Lower lobe of right lung (tissue), 2 donors: ENCODE results near the gene ROBO2. TPM values are rescaled to one million over a fixed set of nuclear protein-coding genes. Genes with fewer than 3 reads are reported as not detected.

Experiments
- ATAC-seq, 2 donors: fragments of 200-7000 bp; cut with Tn5 transposase; one replicate each; pipeline ENCODE4 v1.9.1; 2020 to 2022; ENCODE audit warnings: mild to moderate bottlenecking in 2 of 2, moderate library complexity in 2 of 2
- DNase-seq: peaks from one replicate; pipeline ENCODE4 v3.0.0-alpha.2; 2020
- H3K27ac ChIP-seq: fragments of 200-600 bp; one replicate; pipeline ENCODE4 v1.8.0; 2022
- H3K27me3 ChIP-seq: fragments of 200-600 bp; one replicate; pipeline ENCODE4 v1.8.0; 2022; ENCODE audit warnings: low read depth
- H3K36me3 ChIP-seq: fragments of 200-600 bp; one replicate; pipeline ENCODE4 v1.8.0; 2022; ENCODE audit warnings: mild to moderate bottlenecking
- H3K4me1 ChIP-seq: fragments of 200-600 bp; one replicate; pipeline ENCODE4 v1.8.0; 2022
- H3K4me3 ChIP-seq: fragments of 200-600 bp; one replicate; pipeline ENCODE4 v1.8.0; 2022; ENCODE audit warnings: mild to moderate bottlenecking
- H3K9me3 ChIP-seq: fragments of 200-600 bp; one replicate; pipeline ENCODE4 v1.8.0; 2022
- intact Hi-C: fragments of 100-400 bp; cut with DNase I; formaldehyde crosslinking; loops from one replicate; pipeline ENCODE4 v1.11.0; 2022
- total RNA-seq: library from RNA; stranded (reverse); fragmentation: NEBNext Ultra II Directional; extraction: Animal tissue kit (Norgen Biotek cat#: 25700); gene quantifications from one replicate; pipeline ENCODE4 v1.2.1, GENCODE V29; 2021
- TF ChIP-seq, protein P1 (sequence below): fragments of 200-600 bp; IDR thresholded peaks from one replicate; pipeline ENCODE4 v1.8.0; 2022; ENCODE audit warnings: antibody characterized with exemption, mild to moderate bottlenecking
- donor health status: DM: no; HTN: yes; CAD: no; lungs with severe emphysema.

ROBO2 gene
- total RNA-seq, 1 donor from 2014 or later: 11.8 TPM

DNA sequence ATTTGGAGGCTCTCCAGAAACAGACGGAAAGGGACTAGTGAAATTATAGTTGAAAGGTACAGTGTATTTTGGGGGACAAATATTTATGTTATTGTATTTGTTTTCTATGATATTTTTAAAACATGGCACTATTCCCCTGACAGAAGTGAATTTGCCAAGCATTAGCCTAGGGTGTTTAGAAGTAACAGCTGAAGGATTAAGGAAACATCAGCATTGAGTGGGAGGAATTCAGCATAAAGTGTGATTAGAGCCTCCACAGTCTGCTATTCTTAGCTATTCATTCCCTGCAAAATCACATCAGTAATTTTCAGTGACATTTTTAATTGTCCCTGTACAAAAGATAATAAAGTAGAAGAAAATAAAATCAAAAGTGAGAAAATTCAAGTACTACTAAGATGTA is 231.4 kb downstream of the ROBO2 start:
- TF ChIP-seq, protein P1, sequence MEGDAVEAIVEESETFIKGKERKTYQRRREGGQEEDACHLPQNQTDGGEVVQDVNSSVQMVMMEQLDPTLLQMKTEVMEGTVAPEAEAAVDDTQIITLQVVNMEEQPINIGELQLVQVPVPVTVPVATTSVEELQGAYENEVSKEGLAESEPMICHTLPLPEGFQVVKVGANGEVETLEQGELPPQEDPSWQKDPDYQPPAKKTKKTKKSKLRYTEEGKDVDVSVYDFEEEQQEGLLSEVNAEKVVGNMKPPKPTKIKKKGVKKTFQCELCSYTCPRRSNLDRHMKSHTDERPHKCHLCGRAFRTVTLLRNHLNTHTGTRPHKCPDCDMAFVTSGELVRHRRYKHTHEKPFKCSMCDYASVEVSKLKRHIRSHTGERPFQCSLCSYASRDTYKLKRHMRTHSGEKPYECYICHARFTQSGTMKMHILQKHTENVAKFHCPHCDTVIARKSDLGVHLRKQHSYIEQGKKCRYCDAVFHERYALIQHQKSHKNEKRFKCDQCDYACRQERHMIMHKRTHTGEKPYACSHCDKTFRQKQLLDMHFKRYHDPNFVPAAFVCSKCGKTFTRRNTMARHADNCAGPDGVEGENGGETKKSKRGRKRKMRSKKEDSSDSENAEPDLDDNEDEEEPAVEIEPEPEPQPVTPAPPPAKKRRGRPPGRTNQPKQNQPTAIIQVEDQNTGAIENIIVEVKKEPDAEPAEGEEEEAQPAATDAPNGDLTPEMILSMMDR: no peak
- Histone ChIP-seq H3K27ac (no peak overlapping the region), H3K27me3 (no peaks in the 10 kb centered on the region), H3K9me3 (no peaks in the 10 kb centered on the region), H3K4me1 (no peaks in the 10 kb centered on the region), H3K4me3 (no peak overlapping the region), H3K36me3 (no peaks in the 10 kb centered on the region)
- ATAC-seq: no peak
- intact Hi-C loops: no loop called here
- DNase-seq: no peak

DNA sequence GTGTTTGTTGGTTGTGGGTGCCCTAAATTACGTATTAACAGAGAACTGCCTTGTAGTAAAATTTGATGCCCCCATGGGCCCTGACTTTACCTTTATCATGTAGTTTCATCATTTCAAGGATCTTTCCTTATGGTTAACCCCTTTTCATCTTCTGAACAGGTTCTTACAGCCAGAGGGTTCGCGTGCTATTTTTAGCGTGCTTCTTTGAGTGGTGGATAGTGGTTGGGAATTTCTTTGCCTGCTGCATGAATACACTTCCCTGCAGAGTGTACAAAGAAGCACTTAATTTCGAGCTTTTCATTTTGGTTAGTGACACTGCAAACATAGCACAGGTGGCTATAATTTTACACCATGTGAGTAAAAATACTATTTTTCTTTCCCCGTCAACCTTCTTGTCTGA is 231.8 kb downstream of the ROBO2 start:
- H3K4me1 ChIP-seq: no peaks in the 10 kb centered on the region
- H3K36me3 ChIP-seq: no peaks in the 10 kb centered on the region
- H3K27ac ChIP-seq: no peak overlapping the region
- no peak for DNase-seq
- intact Hi-C loops: no loop called here
- H3K4me3 ChIP-seq: no peak overlapping the region
- no peaks in the 10 kb centered on the region for H3K27me3 ChIP-seq
- no peaks in the 10 kb centered on the region for H3K9me3 ChIP-seq
- no peak for ATAC-seq
- TF ChIP-seq, protein P1: no peak

DNA sequence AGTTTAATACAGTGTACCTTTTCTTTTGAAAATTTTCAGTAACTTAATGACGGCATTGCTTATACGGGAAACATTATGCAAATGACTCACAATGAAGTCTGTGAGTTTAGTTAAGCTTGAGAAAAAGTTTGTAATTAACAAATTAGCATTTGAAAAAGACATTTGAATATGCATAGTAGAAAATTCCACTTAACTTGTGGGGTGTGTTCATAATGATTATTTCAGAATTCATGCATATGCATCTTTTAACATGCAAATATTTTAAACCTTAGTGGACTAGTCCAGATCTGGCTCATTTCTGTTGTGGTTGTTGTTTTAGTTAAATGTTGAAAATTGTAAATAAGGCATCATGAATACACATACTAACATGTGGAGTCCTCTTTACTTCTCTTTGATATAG is 239.4 kb downstream of the ROBO2 start:
- TF ChIP-seq, protein P1: no peak
- Histone ChIP-seq H3K27ac (no peak overlapping the region), H3K27me3 (no peaks in the 10 kb centered on the region), H3K4me1 (no peaks in the 10 kb centered on the region), H3K4me3 (no peak overlapping the region), H3K36me3 (no peaks in the 10 kb centered on the region), H3K9me3 (no peaks in the 10 kb centered on the region)
- intact Hi-C loops: no loop called here
- DNase-seq: no peak
- no peak for ATAC-seq

DNA sequence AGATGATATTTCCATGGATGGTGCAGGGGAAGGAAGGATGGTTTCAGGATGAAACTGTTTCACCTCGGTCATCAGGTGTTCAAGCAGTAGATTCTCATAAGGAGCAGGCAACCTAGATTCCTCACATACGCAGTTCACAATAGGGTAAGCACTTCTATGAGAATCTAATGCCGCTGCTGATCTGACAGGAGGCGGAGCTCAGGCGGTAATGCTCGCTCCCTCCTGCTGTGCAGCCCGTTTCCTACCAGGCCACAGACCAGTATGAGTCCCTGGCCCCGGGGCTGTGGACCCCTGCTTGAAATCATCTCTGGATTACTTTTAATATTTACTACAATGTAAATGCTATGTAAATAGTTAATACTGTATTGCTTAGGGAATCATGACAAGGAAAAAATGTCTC is 241.8 kb downstream of the ROBO2 start:
- H3K27ac ChIP-seq: no peak overlapping the region
- H3K36me3 ChIP-seq: no peaks in the 10 kb centered on the region
- H3K9me3 ChIP-seq: no peaks in the 10 kb centered on the region
- ATAC-seq: no peak
- no peaks in the 10 kb centered on the region for H3K27me3 ChIP-seq
- DNase-seq: no peak
- TF ChIP-seq, protein P1: no peak
- H3K4me3 ChIP-seq: no peak overlapping the region
- no peaks in the 10 kb centered on the region for H3K4me1 ChIP-seq
- intact Hi-C loops: no loop called here

DNA sequence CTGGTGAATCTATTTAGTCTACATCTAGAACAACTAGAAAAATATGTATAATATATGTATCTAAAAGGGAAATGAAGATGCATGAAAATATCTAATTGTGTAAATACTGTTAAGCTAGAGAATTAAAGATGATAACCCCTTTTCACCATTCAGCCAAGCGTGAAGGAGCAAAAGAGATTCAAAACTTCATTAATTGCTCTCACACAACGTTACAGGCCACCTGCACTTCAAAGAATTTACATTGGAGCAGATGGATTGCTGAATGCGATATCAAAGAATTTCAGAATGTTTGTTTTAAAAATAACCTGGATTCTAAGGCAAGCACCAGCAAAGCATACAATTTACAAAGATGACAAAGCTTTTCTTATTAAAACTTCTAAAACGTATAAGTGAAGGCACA is 243.2 kb downstream of the ROBO2 start:
- Histone ChIP-seq H3K27ac (no peak overlapping the region), H3K9me3 (no peaks in the 10 kb centered on the region), H3K27me3 (no peaks in the 10 kb centered on the region), H3K4me3 (no peak overlapping the region), H3K4me1 (no peaks in the 10 kb centered on the region), H3K36me3 (no peaks in the 10 kb centered on the region)
- TF ChIP-seq, protein P1: no peak
- ATAC-seq: no peak
- intact Hi-C loops: no loop called here
- no peak for DNase-seq

DNA sequence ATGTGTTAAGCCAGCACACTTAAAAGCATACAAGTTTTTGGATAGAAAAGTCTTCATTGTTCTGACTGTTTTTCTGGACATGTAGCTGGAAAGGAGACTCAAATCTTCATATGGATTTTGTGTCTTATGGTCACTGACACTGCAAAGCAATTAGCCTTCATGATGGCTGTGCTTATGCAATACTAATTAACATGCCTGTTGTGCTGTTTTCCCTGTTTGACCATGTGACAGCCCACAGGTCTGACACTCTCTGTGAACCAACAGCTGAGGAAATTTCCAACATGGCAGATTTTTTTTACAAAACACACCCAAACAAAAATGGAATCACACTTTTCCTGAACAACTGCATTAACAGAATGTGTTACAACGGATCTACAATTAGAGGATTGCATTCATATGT is 248.4 kb downstream of the ROBO2 start:
- Histone ChIP-seq H3K9me3 (no peaks in the 10 kb centered on the region), H3K27me3 (no peaks in the 10 kb centered on the region), H3K4me3 (no peak overlapping the region), H3K4me1 (no peaks in the 10 kb centered on the region), H3K36me3 (no peaks in the 10 kb centered on the region), H3K27ac (no peak overlapping the region)
- ATAC-seq: no peak
- intact Hi-C loops: no loop called here
- no peak for DNase-seq
- TF ChIP-seq, protein P1: no peak
